Karpas-422 (cell line): ENCODE data around the gene STX8. TPM values are rescaled to one million over a fixed set of nuclear protein-coding genes. Genes with fewer than 3 reads are reported as not detected.

ENCODE experiments used
- DNase-seq: peaks from one replicate; pipeline ENCODE4 v3.0.0-alpha.2; 2015
- H2AFZ ChIP-seq: fragments of 200-600 bp; sonication (generic); 2 replicates; pipeline ENCODE4 v1.6.1; 2014; ENCODE audit warnings: antibody characterized with exemption, low read length, mixed read lengths
- H3K27ac ChIP-seq: fragments of 200-600 bp; sonication (generic); 2 replicates; pipeline ENCODE4 v1.5.1; 2014; ENCODE audit warnings: mild to moderate bottlenecking, low read length, moderate library complexity
- H3K27me3 ChIP-seq: fragments of 200-600 bp; sonication (generic); 2 replicates; pipeline ENCODE4 v1.6.1; 2014; ENCODE audit warnings: low read length, mixed read lengths
- H3K36me3 ChIP-seq: fragments of 200-600 bp; sonication (generic); 2 replicates; pipeline ENCODE4 v1.6.1; 2014; ENCODE audit warnings: low read length, mixed read lengths; ENCODE audit not compliant: insufficient read depth
- H3K4me1 ChIP-seq: fragments of 200-600 bp; sonication (generic); 2 replicates; pipeline ENCODE4 v1.6.1; 2014; ENCODE audit warnings: mild to moderate bottlenecking, low read length, mixed read lengths
- H3K4me2 ChIP-seq: fragments of 200-600 bp; sonication (generic); 2 replicates; pipeline ENCODE4 v1.6.1; 2014; ENCODE audit warnings: low read length, low read depth, mild to moderate bottlenecking; ENCODE audit not compliant: poor library complexity, severe bottlenecking
- H3K4me3 ChIP-seq: fragments of 200-600 bp; sonication (generic); 2 replicates; pipeline ENCODE4 v1.5.1; 2014; ENCODE audit warnings: mild to moderate bottlenecking, antibody characterized with exemption, low read length, mixed read lengths
- H3K79me2 ChIP-seq: fragments of 200-600 bp; sonication (generic); 2 replicates; pipeline ENCODE4 v1.6.1; 2014; ENCODE audit warnings: mild to moderate bottlenecking, low read length, mixed read lengths
- H3K9ac ChIP-seq: fragments of 200-600 bp; sonication (generic); 2 replicates; pipeline ENCODE4 v1.6.0; 2014; ENCODE audit warnings: low read length
- H3K9me2 ChIP-seq: fragments of 200-600 bp; sonication (generic), shearing (Covaris generic); replicated peaks from 2 replicates; pipeline ENCODE4 v1.6.0; 2014; ENCODE audit warnings: mild to moderate bottlenecking, low read length, moderate library complexity; ENCODE audit not compliant: insufficient read depth
- H3K9me3 ChIP-seq: fragments of 300-700, 200-600 bp; sonication (generic); 2 replicates; pipeline ENCODE4 v1.6.1; 2014; ENCODE audit warnings: low read length, mixed read lengths
- H4K20me1 ChIP-seq: fragments of 200-600 bp; sonication (generic); 2 replicates; pipeline ENCODE4 v1.6.1; 2014; ENCODE audit warnings: mild to moderate bottlenecking, antibody characterized with exemption, low read length, low read depth; ENCODE audit not compliant: insufficient read depth
- total RNA-seq: library from RNA; depleted of rRNA; stranded (reverse); fragments of >200 nt; shearing (Covaris generic); gene quantifications from 2 replicates; pipeline ENCODE4 v1.2.3, GENCODE V29; 2014; ENCODE audit warnings: low replicate concordance

STX8 gene
- total RNA-seq, 1 experiment from 2014 or later, result 40.0 TPM

DNA sequence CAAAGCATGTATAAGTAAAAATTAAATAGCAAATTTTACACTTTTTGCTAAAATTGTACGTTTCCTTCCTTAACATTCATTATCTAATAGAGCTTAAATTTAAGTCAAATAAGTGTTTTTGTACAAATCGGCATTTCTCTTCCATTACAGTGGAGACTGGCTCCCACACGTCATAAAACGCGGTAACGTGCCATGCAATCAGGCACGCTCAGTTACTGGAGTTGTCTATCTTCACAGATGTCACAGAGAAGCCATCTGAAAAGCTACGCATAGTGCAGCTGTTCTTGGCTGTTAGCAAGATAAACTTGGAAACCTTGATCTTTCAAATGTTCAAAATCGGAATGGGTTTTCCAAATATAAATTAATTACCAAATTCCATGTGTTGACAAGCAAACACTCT is 165.3 kb downstream of the STX8 start:
- Histone ChIP-seq H3K9ac (no peak overlapping the region), H4K20me1 (0 out of 2 replicates have a peak, but pooled peaks cover 4% of the 10 kb centered on the region), H3K27ac (no peak overlapping the region), H3K9me2 (no peaks in the 10 kb centered on the region), H3K4me3 (no peak overlapping the region), H2AFZ (no peak overlapping the region), H3K27me3 (no peaks in the 10 kb centered on the region), H3K4me2 (no peak overlapping the region), H3K79me2 (no peaks in the 10 kb centered on the region), H3K9me3 (no peaks in the 10 kb centered on the region), H3K36me3 (no peaks in the 10 kb centered on the region), H3K4me1 (no peaks in the 10 kb centered on the region)
- DNase-seq, result no peak

DNA sequence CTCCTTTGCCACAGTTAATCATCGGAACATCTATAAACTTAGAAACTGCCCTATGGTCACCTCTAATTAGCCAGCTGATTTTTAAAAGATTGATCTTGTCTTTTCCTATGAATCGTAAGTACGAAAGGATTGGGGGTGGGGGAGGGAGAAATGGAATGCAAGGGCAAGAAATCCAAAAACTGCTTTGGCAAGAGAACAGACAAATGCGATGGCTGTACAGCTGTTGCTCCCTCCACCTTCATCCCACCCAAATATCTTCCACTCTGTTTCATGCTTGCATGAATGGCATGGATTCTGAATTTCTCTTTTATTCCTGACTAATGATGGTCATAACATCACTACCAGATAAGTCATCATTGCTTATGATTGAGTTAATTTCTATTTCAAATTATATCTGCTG is 165.7 kb downstream of the STX8 start:
- Histone ChIP-seq H3K27me3 (no peaks in the 10 kb centered on the region), H3K79me2 (no peaks in the 10 kb centered on the region), H3K27ac (no peak overlapping the region), H3K9me2 (no peaks in the 10 kb centered on the region), H3K9me3 (no peaks in the 10 kb centered on the region), H4K20me1 (0 out of 2 replicates have a peak, but pooled peaks cover 4% of the 10 kb centered on the region), H3K4me2 (no peak overlapping the region), H3K4me3 (no peak overlapping the region), H3K4me1 (no peaks in the 10 kb centered on the region), H3K36me3 (no peaks in the 10 kb centered on the region), H2AFZ (no peak overlapping the region), H3K9ac (no peak overlapping the region)
- no peak for DNase-seq

DNA sequence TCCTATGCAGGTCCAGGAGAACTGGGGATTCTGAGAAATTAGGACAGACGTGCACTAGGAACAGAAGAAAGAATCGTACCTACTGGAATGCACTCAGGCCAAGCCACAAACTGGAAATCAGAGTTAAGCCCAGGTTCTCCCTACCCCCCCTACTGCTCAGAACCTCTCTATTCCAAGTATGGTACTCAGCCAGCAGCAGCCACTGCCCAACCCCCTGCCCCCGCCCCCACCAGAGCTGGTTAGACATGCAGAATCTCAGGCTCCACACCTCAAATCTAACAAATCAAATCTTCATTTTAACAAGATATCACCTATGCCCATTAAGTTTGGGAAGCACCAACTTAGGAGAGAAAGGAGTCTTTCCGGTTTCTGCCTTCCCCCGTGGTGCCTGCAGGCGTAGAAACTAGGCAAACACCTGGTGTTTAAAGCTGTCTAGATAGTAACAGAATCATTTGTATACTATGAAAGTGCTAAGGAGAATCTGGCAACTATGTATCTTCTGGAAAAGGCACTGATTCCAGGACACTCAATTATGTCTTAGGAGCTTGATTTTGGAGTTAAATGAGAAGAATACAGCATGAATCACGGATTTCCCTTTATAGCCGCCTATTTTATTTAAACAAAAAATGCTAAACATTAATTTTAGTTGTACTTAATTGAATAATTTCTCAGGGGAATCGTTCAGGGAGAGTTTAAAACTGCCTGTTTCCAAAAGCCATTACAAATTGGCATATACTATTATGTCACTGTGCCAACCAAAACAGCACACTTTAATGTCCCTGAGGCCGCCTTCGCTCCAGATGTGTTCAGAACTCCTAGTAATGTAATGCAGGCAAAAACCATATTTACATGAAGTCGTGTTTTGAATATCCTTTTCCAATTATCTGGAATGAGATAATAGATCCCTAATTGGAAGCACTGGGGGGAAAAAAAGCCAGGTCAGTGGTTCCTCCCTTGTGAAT is 166.5 kb downstream of the STX8 start:
- Histone ChIP-seq H2AFZ (no peak overlapping the region), H3K27me3 (no peaks in the 10 kb centered on the region), H3K4me3 (no peak overlapping the region), H3K27ac (no peak overlapping the region), H3K79me2 (no peaks in the 10 kb centered on the region), H3K36me3 (no peaks in the 10 kb centered on the region), H3K9me3 (no peaks in the 10 kb centered on the region), H3K4me1 (no peaks in the 10 kb centered on the region), H3K9ac (no peak overlapping the region), H4K20me1 (0 out of 2 replicates have a peak, but pooled peaks cover 4% of the 10 kb centered on the region), H3K4me2 (no peak overlapping the region), H3K9me2 (no peaks in the 10 kb centered on the region)
- no peak for DNase-seq

- H3K27ac ChIP-seq, result no peak overlapping the region
- H3K79me2 ChIP-seq, result no peaks in the 10 kb centered on the region
- no peaks in the 10 kb centered on the region for H3K27me3 ChIP-seq
- H3K9me2 ChIP-seq, result no peaks in the 10 kb centered on the region
- 0 out of 2 replicates have a peak, but pooled peaks cover 4% of the 10 kb centered on the region for H4K20me1 ChIP-seq
- no peak overlapping the region for H3K9ac ChIP-seq
- H3K9me3 ChIP-seq, result no peaks in the 10 kb centered on the region
- no peaks in the 10 kb centered on the region for H3K36me3 ChIP-seq
- H2AFZ ChIP-seq, result no peak overlapping the region
- no peak overlapping the region for H3K4me3 ChIP-seq
- no peak overlapping the region for H3K4me2 ChIP-seq
- no peaks in the 10 kb centered on the region for H3K4me1 ChIP-seq
- DNase-seq, result no peak
Measured at GRCh38 chr17:9408381-9408780, 167.2 kb downstream of the STX8 start.

DNA sequence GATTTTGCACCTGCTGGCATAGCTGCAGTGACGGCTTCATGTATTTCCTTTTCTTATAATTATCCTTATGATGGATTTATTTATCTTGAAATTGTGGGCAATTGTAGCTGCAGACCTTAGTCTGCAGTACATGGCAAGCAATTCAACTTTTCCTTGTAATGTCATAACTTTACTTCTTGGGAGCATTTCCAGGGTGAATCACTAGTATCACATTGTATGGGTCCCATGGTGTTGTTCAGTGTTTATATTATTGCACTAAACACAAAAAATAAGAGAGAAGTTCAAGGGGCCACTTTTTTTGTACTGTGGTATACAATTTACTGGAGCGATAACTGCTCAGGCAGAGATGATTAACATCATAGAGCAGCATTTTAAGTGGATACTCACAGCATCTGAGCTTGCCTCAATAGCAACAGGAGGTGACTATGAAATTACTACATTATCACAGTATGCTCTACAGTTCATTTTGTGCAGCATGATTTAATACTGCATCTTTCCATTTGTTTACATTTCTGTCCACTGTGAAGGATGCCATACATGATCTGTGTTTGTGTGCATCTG is 169.5 kb downstream of the STX8 start:
- Histone ChIP-seq H3K27me3 (no peaks in the 10 kb centered on the region), H3K4me3 (no peak overlapping the region), H3K9ac (no peak overlapping the region), H3K36me3 (no peaks in the 10 kb centered on the region), H2AFZ (no peak overlapping the region), H3K27ac (no peak overlapping the region), H3K79me2 (no peaks in the 10 kb centered on the region), H3K9me2 (no peaks in the 10 kb centered on the region), H4K20me1 (0 out of 2 replicates have a peak, but pooled peaks cover 4% of the 10 kb centered on the region), H3K9me3 (no peaks in the 10 kb centered on the region), H3K4me2 (no peak overlapping the region), H3K4me1 (no peaks in the 10 kb centered on the region)
- DNase-seq, result no peak

GRCh38 chr17:9403257-9403656 is 172.4 kb downstream of the STX8 start:
- no peak overlapping the region for H3K27ac ChIP-seq
- DNase-seq, result no peak
- H3K79me2 ChIP-seq, result no peaks in the 10 kb centered on the region
- H3K9ac ChIP-seq, result no peak overlapping the region
- no peaks in the 10 kb centered on the region for H3K36me3 ChIP-seq
- no peaks in the 10 kb centered on the region for H3K9me3 ChIP-seq
- H3K4me3 ChIP-seq, result no peak overlapping the region
- no peaks in the 10 kb centered on the region for H3K27me3 ChIP-seq
- H3K9me2 ChIP-seq, result no peaks in the 10 kb centered on the region
- H2AFZ ChIP-seq, result no peak overlapping the region
- H4K20me1 ChIP-seq, result no peaks in the 10 kb centered on the region
- no peak overlapping the region for H3K4me2 ChIP-seq
- no peaks in the 10 kb centered on the region for H3K4me1 ChIP-seq

GRCh38 chr17:9402590-9403199 is 172.9 kb downstream of the STX8 start:
- H3K9me3 ChIP-seq, result no peaks in the 10 kb centered on the region
- no peaks in the 10 kb centered on the region for H3K79me2 ChIP-seq
- H2AFZ ChIP-seq, result no peak overlapping the region
- H3K4me1 ChIP-seq, result no peaks in the 10 kb centered on the region
- H4K20me1 ChIP-seq, result no peaks in the 10 kb centered on the region
- H3K27ac ChIP-seq, result no peak overlapping the region
- no peak overlapping the region for H3K4me2 ChIP-seq
- H3K27me3 ChIP-seq, result no peaks in the 10 kb centered on the region
- H3K9me2 ChIP-seq, result no peaks in the 10 kb centered on the region
- no peak overlapping the region for H3K4me3 ChIP-seq
- no peaks in the 10 kb centered on the region for H3K36me3 ChIP-seq
- H3K9ac ChIP-seq, result no peak overlapping the region
- DNase-seq, result peak; percentile 74

- Histone ChIP-seq H3K9me2 (no peaks in the 10 kb centered on the region), H3K9me3 (no peaks in the 10 kb centered on the region), H4K20me1 (no peaks in the 10 kb centered on the region), H3K79me2 (no peaks in the 10 kb centered on the region), H3K4me2 (no peak overlapping the region), H3K4me3 (no peak overlapping the region), H2AFZ (no peak overlapping the region), H3K9ac (no peak overlapping the region), H3K36me3 (no peaks in the 10 kb centered on the region), H3K4me1 (no peaks in the 10 kb centered on the region), H3K27ac (no peak overlapping the region), H3K27me3 (no peaks in the 10 kb centered on the region)
- no peak for DNase-seq
Measured at GRCh38 chr17:9401434-9401833, 174.2 kb downstream of the STX8 start.
